Smooth muscle cell (in vitro differentiated cells): Measurements from ENCODE around the gene DCAF15. TPM values are rescaled to one million over a fixed set of nuclear protein-coding genes. Genes with fewer than 3 reads are reported as not detected.

Experiments
- DNase-seq: peaks from one replicate; lab custom pipeline; 2025; ENCODE audit not compliant: unreplicated experiment; lab: John Stamatoyannopoulos, UW
- H2AFZ ChIP-seq: fragments of 200-600 bp; sonication (generic); 2 replicates; pipeline ENCODE4 v1.6.0; 2016; ENCODE audit warnings: antibody characterized with exemption, low read depth, mild to moderate bottlenecking
- H3F3A ChIP-seq: fragments of 200-600 bp; sonication (generic); 2 replicates; pipeline ENCODE4 v1.6.0; 2017; ENCODE audit warnings: antibody characterized with exemption, low read depth
- H3K27ac ChIP-seq: fragments of 200-600 bp; sonication (generic); 2 replicates; pipeline ENCODE4 v1.5.1; 2016; ENCODE audit warnings: low read depth, mild to moderate bottlenecking
- H3K27me3 ChIP-seq: fragments of 200-600 bp; sonication (generic); 2 replicates; pipeline ENCODE4 v1.6.1; 2016; ENCODE audit warnings: low read depth, mild to moderate bottlenecking
- H3K36me3 ChIP-seq: fragments of 200-600 bp; sonication (generic); 2 replicates; pipeline ENCODE4 v1.5.1; 2016; ENCODE audit warnings: low read depth
- H3K4me1 ChIP-seq: fragments of 200-600 bp; sonication (generic); 2 replicates; pipeline ENCODE4 v1.5.1; 2016; ENCODE audit warnings: low read depth
- H3K4me2 ChIP-seq: fragments of 200-600 bp; sonication (generic); 2 replicates; pipeline ENCODE4 v1.6.0; 2016; ENCODE audit warnings: mild to moderate bottlenecking
- H3K4me3 ChIP-seq: fragments of 200-600 bp; sonication (generic); 2 replicates; pipeline ENCODE4 v1.5.1; 2016; ENCODE audit warnings: mild to moderate bottlenecking
- H3K79me2 ChIP-seq: fragments of 200-600 bp; sonication (generic); 2 replicates; pipeline ENCODE4 v1.6.0; 2016; ENCODE audit warnings: low read depth, mild to moderate bottlenecking
- H3K9ac ChIP-seq: fragments of 200-600 bp; sonication (generic); 2 replicates; pipeline ENCODE4 v1.6.0; 2016; ENCODE audit warnings: low read depth
- H3K9me3 ChIP-seq: fragments of 200-600 bp; sonication (generic); replicated peaks from 2 replicates; pipeline ENCODE4 v1.5.1; 2016; ENCODE audit warnings: low read depth
- H4K20me1 ChIP-seq: fragments of 200-600 bp; sonication (generic); 2 replicates; pipeline ENCODE4 v1.6.0; 2016; ENCODE audit warnings: low read depth
- WGBS: methylation state at CpG from one replicate; pipeline ENCODE4 v1.1.7; 2016; ENCODE audit warnings: low lambda C conversion rate; 5-methylcytosine and 5-hydroxymethylcytosine counted together
- polyA plus RNA-seq: library from polyadenylated mRNA; unstranded; fragments of >200 nt; fragmentation: Nextera tagmentation; extraction: Ambion mirVana; gene quantifications from 2 replicates; pipeline ENCODE4 v1.2.1, GENCODE V29; 2016
- total RNA-seq: library from RNA; depleted of rRNA; stranded (reverse); fragments of >200 nt; gene quantifications from 2 replicates; pipeline ENCODE4 v1.2.3, GENCODE V29; 2014
- TF ChIP-seq, protein P1 (sequence below): fragments of 200-600 bp; sonication (generic); IDR thresholded peaks from 2 replicates; pipeline ENCODE4 v1.5.1; 2017; ENCODE audit warnings: borderline replicate concordance, mild to moderate bottlenecking, antibody characterized with exemption; ENCODE audit not compliant: insufficient read depth, poor library complexity, severe bottlenecking

Gene DCAF15
- total and polyA plus RNA-seq, 2 experiments from 2014 or later: 12.4 to 27.0 TPM

- Histone ChIP-seq H3K9ac (no peak overlapping the region), H3K36me3 (no peaks in the 10 kb centered on the region), H3K4me2 (no peak overlapping the region), H3K4me3 (no peak overlapping the region), H2AFZ (no peak overlapping the region), H4K20me1 (no peaks in the 10 kb centered on the region), H3K27ac (no peak overlapping the region), H3K9me3 (no peaks in the 10 kb centered on the region), H3K79me2 (no peaks in the 10 kb centered on the region), H3K4me1 (no peaks in the 10 kb centered on the region), H3F3A (no peaks in the 10 kb centered on the region), H3K27me3 (no peaks in the 10 kb centered on the region)
- TF ChIP-seq, protein P1, sequence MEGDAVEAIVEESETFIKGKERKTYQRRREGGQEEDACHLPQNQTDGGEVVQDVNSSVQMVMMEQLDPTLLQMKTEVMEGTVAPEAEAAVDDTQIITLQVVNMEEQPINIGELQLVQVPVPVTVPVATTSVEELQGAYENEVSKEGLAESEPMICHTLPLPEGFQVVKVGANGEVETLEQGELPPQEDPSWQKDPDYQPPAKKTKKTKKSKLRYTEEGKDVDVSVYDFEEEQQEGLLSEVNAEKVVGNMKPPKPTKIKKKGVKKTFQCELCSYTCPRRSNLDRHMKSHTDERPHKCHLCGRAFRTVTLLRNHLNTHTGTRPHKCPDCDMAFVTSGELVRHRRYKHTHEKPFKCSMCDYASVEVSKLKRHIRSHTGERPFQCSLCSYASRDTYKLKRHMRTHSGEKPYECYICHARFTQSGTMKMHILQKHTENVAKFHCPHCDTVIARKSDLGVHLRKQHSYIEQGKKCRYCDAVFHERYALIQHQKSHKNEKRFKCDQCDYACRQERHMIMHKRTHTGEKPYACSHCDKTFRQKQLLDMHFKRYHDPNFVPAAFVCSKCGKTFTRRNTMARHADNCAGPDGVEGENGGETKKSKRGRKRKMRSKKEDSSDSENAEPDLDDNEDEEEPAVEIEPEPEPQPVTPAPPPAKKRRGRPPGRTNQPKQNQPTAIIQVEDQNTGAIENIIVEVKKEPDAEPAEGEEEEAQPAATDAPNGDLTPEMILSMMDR: no peak
- WGBS: 95% methylated on average over 4 of the region's 4 CpGs
- DNase-seq: no peak
Observed at GRCh38 chr19:13946414-13946813, 5.9 kb upstream of the DCAF15 start.

- H3K4me1 ChIP-seq: peaks cover 9% of the 10 kb centered on the region
- no peak overlapping the region for H3K4me2 ChIP-seq
- H3K79me2 ChIP-seq: peaks cover 15% of the 10 kb centered on the region
- no peaks in the 10 kb centered on the region for H3F3A ChIP-seq
- H3K9me3 ChIP-seq: no peaks in the 10 kb centered on the region
- TF ChIP-seq, protein P1: no peak
- no peak overlapping the region for H3K4me3 ChIP-seq
- no peak overlapping the region for H3K9ac ChIP-seq
- H3K27ac ChIP-seq: no peak overlapping the region
- WGBS: 91% methylated on average over 2 of the region's 2 CpGs
- no peaks in the 10 kb centered on the region for H4K20me1 ChIP-seq
- H2AFZ ChIP-seq: no peak overlapping the region
- DNase-seq: no peak
- H3K27me3 ChIP-seq: no peaks in the 10 kb centered on the region
- H3K36me3 ChIP-seq: no peaks in the 10 kb centered on the region
Observed at GRCh38 chr19:13951043-13951442, 1.3 kb upstream of the DCAF15 start.

- no peak for DNase-seq
- Histone ChIP-seq H3K4me3 (peak overlapping the region; percentile 44), H4K20me1 (no peaks in the 10 kb centered on the region), H3K4me1 (peaks cover 9% of the 10 kb centered on the region), H3K27ac (no peak overlapping the region), H3F3A (no peaks in the 10 kb centered on the region), H2AFZ (no peak overlapping the region), H3K27me3 (no peaks in the 10 kb centered on the region), H3K9me3 (no peaks in the 10 kb centered on the region), H3K36me3 (no peaks in the 10 kb centered on the region), H3K9ac (no peak overlapping the region), H3K4me2 (peak overlapping the region; percentile 81), H3K79me2 (peaks cover 15% of the 10 kb centered on the region)
- TF ChIP-seq, protein P1: no peak
- WGBS: 21% methylated on average over 20 of the region's 20 CpGs
Observed at GRCh38 chr19:13951799-13952153, 533 bp upstream of the DCAF15 start.

DNA sequence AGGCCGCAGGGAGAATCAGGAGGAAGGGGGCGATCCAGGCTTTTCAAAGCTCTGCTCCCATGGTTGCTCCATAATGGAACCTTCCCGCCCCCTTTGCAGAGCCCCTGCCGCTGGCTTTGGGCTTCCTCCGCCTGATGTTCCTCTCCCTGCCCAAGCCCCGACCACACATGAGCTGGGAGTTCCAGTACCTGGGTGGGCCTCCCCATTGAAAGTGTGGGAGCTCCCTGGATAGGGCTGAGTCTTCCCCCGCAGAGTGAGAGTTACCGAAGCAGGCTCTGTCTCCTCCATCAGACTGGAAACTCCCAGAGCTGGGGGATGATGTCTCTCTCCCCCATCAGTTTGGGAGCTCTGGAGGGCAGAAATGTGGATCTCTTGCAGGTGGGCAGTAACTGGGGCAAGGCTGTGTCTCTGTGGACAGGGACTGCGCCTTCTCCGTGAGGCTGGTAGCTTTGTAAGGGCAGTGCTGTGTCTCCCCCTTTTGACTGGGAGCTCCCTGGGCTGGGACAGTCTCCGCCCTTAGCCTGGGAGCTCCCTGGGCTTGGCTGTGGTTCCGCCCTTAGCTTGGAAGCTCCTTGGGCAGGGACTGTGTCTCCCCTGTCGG lies 722 bp downstream of the DCAF15 start:
- no peaks in the 10 kb centered on the region for H3K36me3 ChIP-seq
- peak overlapping the region; percentile 97 for H3K4me2 ChIP-seq
- peak overlapping the region; percentile 91 for H3K9ac ChIP-seq
- WGBS: 26% methylated on average over 9 of the region's 13 CpGs
- H3K9me3 ChIP-seq: no peaks in the 10 kb centered on the region
- H3K27me3 ChIP-seq: no peaks in the 10 kb centered on the region
- H3K4me3 ChIP-seq: peak overlapping the region; percentile 95
- peaks cover 9% of the 10 kb centered on the region for H3K4me1 ChIP-seq
- no peaks in the 10 kb centered on the region for H3F3A ChIP-seq
- H3K27ac ChIP-seq: no peak overlapping the region
- H2AFZ ChIP-seq: no peak overlapping the region
- TF ChIP-seq, protein P1: no peak
- H3K79me2 ChIP-seq: peaks cover 15% of the 10 kb centered on the region
- no peaks in the 10 kb centered on the region for H4K20me1 ChIP-seq
- no peak for DNase-seq
